ENCODE measurements around the gene MT2A. TPM values are rescaled to one million over a fixed set of nuclear protein-coding genes. Genes with fewer than 3 reads are reported as not detected.

Gene MT2A
- total and polyA plus RNA-seq, 2 experiments from 2014 or later: 70.3 to 1,143 TPM

GRCh38 chr16:56643833-56644232, 35.4 kb downstream of the MT2A start:
- no peak for DNase-seq (ENCODE audit: low spot score)
- H3K27ac ChIP-seq: no peak overlapping the region
- H3K36me3 ChIP-seq (replicated peaks; ENCODE audit: insufficient read depth, low read depth): no peaks in the 10 kb centered on the region
- peak overlapping the region; percentile 76 for H3K4me2 ChIP-seq
- WGBS (ENCODE audit: low lambda C conversion rate, missing lambda C conversion rate): 43% methylated on average over 5 of the region's 5 CpGs
- peaks cover 10% of the 10 kb centered on the region for H3K4me1 ChIP-seq (ENCODE audit: insufficient read depth)
- H3K9me3 ChIP-seq (ENCODE audit: low read depth): no peaks in the 10 kb centered on the region
- peaks cover 100% of the 10 kb centered on the region for H3K27me3 ChIP-seq
- no peak overlapping the region for H2AFZ ChIP-seq
- no peaks in the 10 kb centered on the region for H3K9me2 ChIP-seq (replicated peaks; ENCODE audit: insufficient read depth)
- TF ChIP-seq EZH2 (IDR thresholded peaks at IDR 0.05; ENCODE audit: borderline replicate concordance): no peak
- TF ChIP-seq, protein P1, sequence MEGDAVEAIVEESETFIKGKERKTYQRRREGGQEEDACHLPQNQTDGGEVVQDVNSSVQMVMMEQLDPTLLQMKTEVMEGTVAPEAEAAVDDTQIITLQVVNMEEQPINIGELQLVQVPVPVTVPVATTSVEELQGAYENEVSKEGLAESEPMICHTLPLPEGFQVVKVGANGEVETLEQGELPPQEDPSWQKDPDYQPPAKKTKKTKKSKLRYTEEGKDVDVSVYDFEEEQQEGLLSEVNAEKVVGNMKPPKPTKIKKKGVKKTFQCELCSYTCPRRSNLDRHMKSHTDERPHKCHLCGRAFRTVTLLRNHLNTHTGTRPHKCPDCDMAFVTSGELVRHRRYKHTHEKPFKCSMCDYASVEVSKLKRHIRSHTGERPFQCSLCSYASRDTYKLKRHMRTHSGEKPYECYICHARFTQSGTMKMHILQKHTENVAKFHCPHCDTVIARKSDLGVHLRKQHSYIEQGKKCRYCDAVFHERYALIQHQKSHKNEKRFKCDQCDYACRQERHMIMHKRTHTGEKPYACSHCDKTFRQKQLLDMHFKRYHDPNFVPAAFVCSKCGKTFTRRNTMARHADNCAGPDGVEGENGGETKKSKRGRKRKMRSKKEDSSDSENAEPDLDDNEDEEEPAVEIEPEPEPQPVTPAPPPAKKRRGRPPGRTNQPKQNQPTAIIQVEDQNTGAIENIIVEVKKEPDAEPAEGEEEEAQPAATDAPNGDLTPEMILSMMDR (IDR thresholded peaks at IDR 0.05; ENCODE audit: poor library complexity): no peak
- no peaks in the 10 kb centered on the region for H4K20me1 ChIP-seq (ENCODE audit: insufficient read depth, poor library complexity, severe bottlenecking)
- H3K79me2 ChIP-seq: no peaks in the 10 kb centered on the region
- H3K4me3 ChIP-seq: no peak overlapping the region

DNA sequence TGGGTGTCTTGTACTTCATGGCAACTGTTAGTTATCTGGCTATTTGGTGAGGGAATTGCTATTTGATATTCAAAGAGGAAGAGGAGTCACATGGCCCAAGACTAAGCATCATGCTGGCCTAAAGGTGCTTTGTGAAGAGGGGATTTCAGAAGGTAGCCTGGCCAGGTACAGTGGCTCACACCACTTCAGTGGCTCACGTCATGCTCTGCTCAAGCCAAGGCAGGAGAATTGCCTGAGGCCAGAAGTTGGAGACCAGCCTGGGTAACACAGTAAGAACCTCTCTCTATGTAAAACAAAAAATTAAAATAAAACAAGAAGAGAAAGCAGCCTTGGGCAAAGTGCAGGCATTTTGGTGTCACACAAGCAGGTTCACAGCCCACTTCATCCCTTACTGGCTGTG, 36.9 kb downstream of the MT2A start:
- H3K4me3 ChIP-seq: no peak overlapping the region
- no peaks in the 10 kb centered on the region for H3K9me2 ChIP-seq (replicated peaks; ENCODE audit: insufficient read depth)
- no peak overlapping the region for H2AFZ ChIP-seq
- no peaks in the 10 kb centered on the region for H3K79me2 ChIP-seq
- H3K27ac ChIP-seq: no peak overlapping the region
- H3K9me3 ChIP-seq (ENCODE audit: low read depth): no peaks in the 10 kb centered on the region
- no peaks in the 10 kb centered on the region for H3K36me3 ChIP-seq (replicated peaks; ENCODE audit: insufficient read depth, low read depth)
- TF ChIP-seq, protein P1 (IDR thresholded peaks at IDR 0.05; ENCODE audit: poor library complexity): no peak
- no peak for TF ChIP-seq EZH2 (IDR thresholded peaks at IDR 0.05; ENCODE audit: borderline replicate concordance)
- no peak for DNase-seq (ENCODE audit: low spot score)
- H3K4me2 ChIP-seq: no peak overlapping the region
- H3K4me1 ChIP-seq (ENCODE audit: insufficient read depth): peaks cover 10% of the 10 kb centered on the region
- WGBS (ENCODE audit: low lambda C conversion rate, missing lambda C conversion rate): 56% methylated on average over 1 of the region's 1 CpG
- H3K27me3 ChIP-seq: peaks cover 93% of the 10 kb centered on the region
- no peaks in the 10 kb centered on the region for H4K20me1 ChIP-seq (ENCODE audit: insufficient read depth, poor library complexity, severe bottlenecking)

GRCh38 chr16:56645838-56646237, 37.5 kb downstream of the MT2A start:
- H3K9me2 ChIP-seq (replicated peaks; ENCODE audit: insufficient read depth): no peaks in the 10 kb centered on the region
- no peak overlapping the region for H2AFZ ChIP-seq
- H3K9me3 ChIP-seq (ENCODE audit: low read depth): no peaks in the 10 kb centered on the region
- H3K4me3 ChIP-seq: no peak overlapping the region
- H4K20me1 ChIP-seq (ENCODE audit: insufficient read depth, poor library complexity, severe bottlenecking): no peaks in the 10 kb centered on the region
- peaks cover 10% of the 10 kb centered on the region for H3K4me1 ChIP-seq (ENCODE audit: insufficient read depth)
- H3K4me2 ChIP-seq: no peak overlapping the region
- H3K36me3 ChIP-seq (replicated peaks; ENCODE audit: insufficient read depth, low read depth): no peaks in the 10 kb centered on the region
- no peaks in the 10 kb centered on the region for H3K79me2 ChIP-seq
- TF ChIP-seq, protein P1 (IDR thresholded peaks at IDR 0.05; ENCODE audit: poor library complexity): no peak
- TF ChIP-seq EZH2phosphoT487 (IDR thresholded peaks at IDR 0.05; ENCODE audit: low read depth, severe bottlenecking, unreplicated experiment) (no peak), EZH2 (IDR thresholded peaks at IDR 0.05; ENCODE audit: borderline replicate concordance) (no peak)
- 0% methylated on average over 1 of the region's 1 CpG for WGBS (ENCODE audit: low lambda C conversion rate, missing lambda C conversion rate)
- H3K27me3 ChIP-seq: peaks cover 88% of the 10 kb centered on the region
- H3K27ac ChIP-seq: no peak overlapping the region
- no peak for DNase-seq (ENCODE audit: low spot score)
